Activated CD4-positive, alpha-beta T cell treated with anti-CD3 and anti-CD28 coated beads for 36 hours (primary cell): ENCODE results near the gene ARL2BP. TPM values are rescaled to one million over a fixed set of nuclear protein-coding genes. Genes with fewer than 3 reads are reported as not detected.

ENCODE experiments used
- ATAC-seq: fragments of 200-7000 bp; cut with Tn5 transposase; one replicate; pipeline ENCODE4 v1.10.0; 2021; ENCODE audit warnings: mild to moderate bottlenecking, moderate library complexity
- CTCF ChIA-PET: fragments of 350-600 bp; sonication (Branson Sonifier 250); formaldehyde crosslinking; loops from one replicate; lab custom pipeline; 2021; ENCODE audit warnings: antibody characterized with exemption; lab: Charles Lee
- POLR2A ChIA-PET: fragments of 350-600 bp; sonication (Branson Sonifier 250); formaldehyde crosslinking; loops from one replicate; lab custom pipeline; 2021; ENCODE audit warnings: antibody characterized with exemption, inconsistent platforms; lab: Charles Lee
- DNase-seq: peaks from one replicate; pipeline ENCODE4 v3.0.0-alpha.2; 2020
- H3K27ac Mint-ChIP-seq: one replicate; pipeline ENCODE4 v1.8.0; 2021; ENCODE audit warnings: mixed read lengths
- H3K27me3 Mint-ChIP-seq: one replicate; pipeline ENCODE4 v1.8.0; 2021; ENCODE audit warnings: mixed read lengths
- H3K36me3 Mint-ChIP-seq: one replicate; pipeline ENCODE4 v1.8.0; 2021; ENCODE audit warnings: low read depth, mixed read lengths
- H3K4me1 Mint-ChIP-seq: one replicate; pipeline ENCODE4 v1.8.0; 2021; ENCODE audit warnings: mixed read lengths
- H3K4me3 Mint-ChIP-seq: one replicate; pipeline ENCODE4 v1.8.0; 2021; ENCODE audit warnings: mild to moderate bottlenecking, moderate library complexity, mixed read lengths
- H3K9me3 Mint-ChIP-seq: one replicate; pipeline ENCODE4 v1.8.0; 2021; ENCODE audit warnings: low read depth, mixed read lengths
- intact Hi-C, 2 experiments: fragments of 100-400 bp; cut with DNase I in 1 of 2; cut with micrococcal nuclease in 1 of 2; formaldehyde crosslinking; loops; one replicate each; pipeline versions ENCODE4 v1.14.2 to v1.15.1; 2022 to 2024; cut with DNase I, micrococcal nuclease
- total RNA-seq, 2 experiments: library from RNA; stranded (reverse); gene quantifications; one replicate each; pipeline ENCODE4 v1.2.3, GENCODE V29; 2021

ARL2BP gene
- total RNA-seq, 2 experiments from 2014 or later, result 9.9 to 11.1 TPM

- no peaks in the 10 kb centered on the region for H3K27me3 Mint-ChIP-seq
- ChIA-PET POLR2A (interaction anchor here (0.5 to 1.2 kb wide), 3 partner anchors 10 to 297 kb away, joined by 3 to 4 read pairs (median 3); partner anchors contain the start of gene ARL2BP), CTCF (interaction anchor here (0.8 to 1.7 kb wide), 9 partner anchors 8 to 271 kb away, joined by 3 to 6 read pairs (median 4); partner anchors contain the start of gene ARL2BP)
- peaks cover 39% of the 10 kb centered on the region for H3K36me3 Mint-ChIP-seq
- H3K4me1 Mint-ChIP-seq, result peaks cover 12% of the 10 kb centered on the region
- no peak overlapping the region for H3K4me3 Mint-ChIP-seq
- intact Hi-C loops, result no loop called here
- DNase-seq, result no peak
- H3K27ac Mint-ChIP-seq, result peak overlapping the region; percentile 78
- no peak for ATAC-seq
- H3K9me3 Mint-ChIP-seq, result no peaks in the 10 kb centered on the region
Measured at GRCh38 chr16:57236022-57236350, 9.1 kb upstream of the ARL2BP start.

DNA sequence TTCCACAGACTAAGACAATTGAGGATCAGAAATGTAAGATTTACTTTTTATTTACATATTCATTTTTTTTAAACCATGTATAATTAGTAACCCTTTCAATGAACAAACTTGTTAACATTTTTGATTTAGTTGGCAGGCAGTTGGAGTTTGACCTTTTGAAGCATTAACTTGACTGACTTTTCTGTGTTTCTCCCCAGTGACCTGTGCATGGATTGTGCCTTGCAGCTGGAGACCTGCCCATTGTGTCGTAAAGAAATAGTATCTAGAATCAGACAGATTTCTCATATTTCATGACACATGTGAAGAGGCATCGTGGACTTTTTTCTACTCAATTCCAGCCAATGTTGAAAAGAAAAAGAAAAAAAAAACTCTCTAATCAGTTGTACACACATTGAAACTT lies 6.4 kb upstream of the ARL2BP start:
- ChIA-PET POLR2A (no interaction called here), CTCF (interaction anchor here (0.6 to 0.7 kb wide), 3 partner anchors 13 to 647 kb away, joined by 3 to 4 read pairs (median 3); no protein-coding TSS in a partner anchor)
- no peaks in the 10 kb centered on the region for H3K27me3 Mint-ChIP-seq
- H3K4me3 Mint-ChIP-seq, result no peak overlapping the region
- H3K36me3 Mint-ChIP-seq, result peaks cover 32% of the 10 kb centered on the region
- ATAC-seq, result no peak
- peaks cover 12% of the 10 kb centered on the region for H3K4me1 Mint-ChIP-seq
- no peak for DNase-seq
- peak overlapping the region; percentile 6 for H3K27ac Mint-ChIP-seq
- H3K9me3 Mint-ChIP-seq, result no peaks in the 10 kb centered on the region
- intact Hi-C loops, result no loop called here

DNA sequence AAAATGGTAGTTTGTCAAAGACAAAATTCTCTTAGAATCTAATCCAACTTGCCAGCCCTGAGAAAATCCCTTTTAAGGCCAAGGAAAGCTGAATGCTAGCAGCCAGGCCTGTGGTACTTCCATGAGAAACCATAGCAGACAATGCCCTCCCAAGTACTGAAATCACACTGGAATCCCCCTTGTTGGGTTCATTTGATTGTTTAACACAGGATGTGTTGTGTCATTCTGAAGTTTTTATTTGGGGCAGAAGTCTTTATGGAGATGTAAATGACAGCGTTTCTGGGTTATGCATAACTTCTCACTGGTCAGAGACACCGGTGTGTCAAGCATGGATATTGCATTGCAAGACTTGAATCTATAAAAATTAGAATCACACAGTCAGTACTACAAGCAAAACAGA lies 6.0 kb upstream of the ARL2BP start:
- Mint-ChIP-seq H3K27ac (peak overlapping the region; percentile 6), H3K36me3 (peaks cover 28% of the 10 kb centered on the region), H3K4me3 (no peak overlapping the region), H3K27me3 (no peaks in the 10 kb centered on the region), H3K4me1 (peaks cover 15% of the 10 kb centered on the region), H3K9me3 (no peaks in the 10 kb centered on the region)
- ATAC-seq (peak; percentile 12), DNase-seq (no peak)
- ChIA-PET POLR2A (no interaction called here), CTCF (interaction anchor here (0.7 kb wide), 2 partner anchors 12 to 648 kb away, joined by 3 to 4 read pairs; no protein-coding TSS in a partner anchor)
- intact Hi-C loops, result no loop called here

DNA sequence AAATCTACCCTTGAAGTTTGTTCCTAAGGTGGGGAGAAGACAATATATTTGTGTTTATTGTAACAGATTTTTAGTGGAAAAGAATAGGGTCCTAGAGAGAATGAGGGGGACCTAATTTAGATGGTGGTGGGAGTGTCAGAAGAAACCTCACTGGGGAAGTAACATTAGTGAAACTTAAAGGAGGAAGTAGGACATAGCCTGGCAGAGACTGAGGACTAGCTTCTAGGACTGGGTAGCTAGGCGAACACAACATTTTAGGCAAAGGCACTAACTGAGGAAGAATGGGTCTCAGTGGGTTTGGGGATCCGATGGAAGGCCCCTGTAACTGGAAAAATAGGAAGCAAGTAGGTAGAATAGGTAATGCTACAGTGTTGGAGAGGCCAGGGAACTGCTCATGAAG lies 4.2 kb upstream of the ARL2BP start:
- CTCF ChIA-PET, result interaction anchor here (0.7 to 1.5 kb wide), 3 partner anchors 48 to 97 kb away, joined by 3 to 4 read pairs (median 3); no protein-coding TSS in a partner anchor
- peaks cover 17% of the 10 kb centered on the region for H3K36me3 Mint-ChIP-seq
- DNase-seq (no peak), ATAC-seq (no peak)
- H3K9me3 Mint-ChIP-seq, result no peaks in the 10 kb centered on the region
- H3K4me1 Mint-ChIP-seq, result peaks cover 19% of the 10 kb centered on the region
- intact Hi-C loops, result no loop called here
- H3K27ac Mint-ChIP-seq, result no peak overlapping the region
- POLR2A ChIA-PET, result no interaction called here
- no peak overlapping the region for H3K4me3 Mint-ChIP-seq
- no peaks in the 10 kb centered on the region for H3K27me3 Mint-ChIP-seq

DNA sequence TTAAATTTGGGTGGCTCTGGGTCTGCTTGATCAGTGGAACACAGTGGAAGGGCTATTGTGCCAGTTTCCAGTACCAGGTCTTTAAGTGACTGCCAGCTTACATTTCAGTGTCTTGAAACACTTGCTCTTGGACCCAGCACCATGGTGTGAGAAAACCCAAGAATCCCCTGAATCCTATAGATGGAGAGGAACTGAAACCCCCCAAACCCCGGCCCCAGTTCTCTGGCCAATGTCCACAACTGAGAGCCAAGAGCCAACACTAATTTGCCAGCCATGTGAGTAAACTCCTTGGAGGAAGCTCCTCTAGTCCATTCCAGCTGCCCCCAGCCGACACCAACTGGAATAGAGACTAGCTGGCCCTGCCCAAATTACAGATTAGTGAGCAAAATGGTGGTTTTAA lies 2.4 kb upstream of the ARL2BP start:
- H3K27ac Mint-ChIP-seq, result no peak overlapping the region
- no peaks in the 10 kb centered on the region for H3K27me3 Mint-ChIP-seq
- intact Hi-C loops, result no loop called here
- POLR2A ChIA-PET, result no interaction called here
- DNase-seq, result no peak
- peaks cover 22% of the 10 kb centered on the region for H3K4me1 Mint-ChIP-seq
- H3K4me3 Mint-ChIP-seq, result no peak overlapping the region
- no peak for ATAC-seq
- CTCF ChIA-PET, result interaction anchor here (0.6 kb wide), 1 partner anchor 791 kb away, joined by 3 read pairs; the partner anchor contains the start of genes NUDT21 and OGFOD1
- H3K36me3 Mint-ChIP-seq, result peaks cover 11% of the 10 kb centered on the region
- no peaks in the 10 kb centered on the region for H3K9me3 Mint-ChIP-seq

GRCh38 chr16:57244463-57244766 lies 644 bp upstream of the ARL2BP start:
- no peaks in the 10 kb centered on the region for H3K9me3 Mint-ChIP-seq
- ATAC-seq, result peak; percentile 69
- intact Hi-C loops, result loop anchor here (1.0 to 2.0 kb wide), 4 partner anchors 56 to 884 kb away; partner anchors contain the start of genes CFAP20 (in 1 of the 2), PSME3IP1 (in 1 of the 2) and RSPRY1 (in 1 of the 2)
- H3K27ac Mint-ChIP-seq, result peak overlapping the region; percentile 92
- no peaks in the 10 kb centered on the region for H3K27me3 Mint-ChIP-seq
- H3K4me3 Mint-ChIP-seq, result peak overlapping the region; percentile 86
- H3K36me3 Mint-ChIP-seq, result peaks cover 5% of the 10 kb centered on the region
- peaks cover 19% of the 10 kb centered on the region for H3K4me1 Mint-ChIP-seq
- DNase-seq, result no peak
- CTCF ChIA-PET, result interaction anchor here (1.4 kb wide), 1 partner anchor 8 kb away, joined by 4 read pairs; no protein-coding TSS in a partner anchor
- POLR2A ChIA-PET, result no interaction called here

GRCh38 chr16:57245472-57246113 lies 534 bp downstream of the ARL2BP start:
- no peaks in the 10 kb centered on the region for H3K27me3 Mint-ChIP-seq
- H3K27ac Mint-ChIP-seq, result no peak overlapping the region
- peak; percentile 53 for DNase-seq
- intact Hi-C loops, result loop anchor here (1.0 to 2.0 kb wide), 6 partner anchors 55 to 883 kb away; partner anchors contain the start of genes PSME3IP1 (in 2 of the 2), RSPRY1 (in 2 of the 2), CFAP20 (in 1 of the 2) and CIAPIN1 (in 1 of the 2)
- peaks cover 19% of the 10 kb centered on the region for H3K4me1 Mint-ChIP-seq
- peak; percentile 7 for ATAC-seq
- no peaks in the 10 kb centered on the region for H3K9me3 Mint-ChIP-seq
- CTCF ChIA-PET, result interaction anchor here (0.6 to 2.2 kb wide), 6 partner anchors 10 to 461 kb away, joined by 3 to 9 read pairs (median 6); no protein-coding TSS in a partner anchor
- POLR2A ChIA-PET, result interaction anchor here (0.6 to 0.9 kb wide), 3 partner anchors 10 to 275 kb away, joined by 3 to 8 read pairs (median 3); partner anchors contain the start of genes PSME3IP1 and RSPRY1
- peaks cover 15% of the 10 kb centered on the region for H3K36me3 Mint-ChIP-seq
- peak overlapping the region; percentile 86 for H3K4me3 Mint-ChIP-seq

- no peaks in the 10 kb centered on the region for H3K27me3 Mint-ChIP-seq
- DNase-seq (no peak), ATAC-seq (no peak)
- H3K27ac Mint-ChIP-seq, result no peak overlapping the region
- POLR2A ChIA-PET, result no interaction called here
- H3K9me3 Mint-ChIP-seq, result no peaks in the 10 kb centered on the region
- H3K4me3 Mint-ChIP-seq, result no peak overlapping the region
- CTCF ChIA-PET, result interaction anchor here (0.6 to 1.4 kb wide), 4 partner anchors 12 to 400 kb away, joined by 4 to 5 read pairs (median 4); no protein-coding TSS in a partner anchor
- intact Hi-C loops, result no loop called here
- H3K4me1 Mint-ChIP-seq, result peaks cover 2% of the 10 kb centered on the region
- H3K36me3 Mint-ChIP-seq, result peaks cover 32% of the 10 kb centered on the region
Measured at GRCh38 chr16:57251352-57251751, 6.3 kb downstream of the ARL2BP start.

- Mint-ChIP-seq H3K36me3 (peaks cover 32% of the 10 kb centered on the region), H3K27me3 (no peaks in the 10 kb centered on the region), H3K4me3 (no peak overlapping the region), H3K4me1 (no peaks in the 10 kb centered on the region), H3K9me3 (no peaks in the 10 kb centered on the region), H3K27ac (no peak overlapping the region)
- ChIA-PET POLR2A (no interaction called here), CTCF (interaction anchor here (1.3 to 1.4 kb wide), 2 partner anchors 16 to 165 kb away, joined by 5 read pairs; no protein-coding TSS in a partner anchor)
- intact Hi-C loops, result no loop called here
- DNase-seq (no peak), ATAC-seq (no peak)
Measured at GRCh38 chr16:57252148-57252721, 7.2 kb downstream of the ARL2BP start.

DNA sequence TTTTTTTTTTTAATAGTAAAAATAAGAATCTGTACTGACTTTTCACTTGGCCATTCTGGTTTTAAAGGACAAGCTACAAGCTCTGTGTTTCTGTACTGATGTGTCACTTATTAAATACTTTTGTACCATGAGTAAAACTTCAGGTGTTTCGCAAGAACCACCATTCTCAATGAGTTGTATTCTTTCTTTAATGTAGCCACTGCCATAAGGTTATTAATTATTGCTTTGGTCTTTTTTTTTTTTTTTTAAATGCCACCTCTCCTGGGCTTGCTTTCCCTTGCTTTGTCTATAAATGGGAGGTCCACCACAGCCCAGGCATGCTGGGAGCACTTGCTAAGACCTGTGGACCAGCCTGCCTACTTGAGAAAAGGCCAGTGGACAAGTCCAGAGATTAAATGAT lies 8.4 kb downstream of the ARL2BP start:
- intact Hi-C loops, result no loop called here
- DNase-seq (no peak), ATAC-seq (no peak)
- Mint-ChIP-seq H3K36me3 (peaks cover 30% of the 10 kb centered on the region), H3K27me3 (no peaks in the 10 kb centered on the region), H3K9me3 (no peaks in the 10 kb centered on the region), H3K4me1 (no peaks in the 10 kb centered on the region), H3K4me3 (no peak overlapping the region), H3K27ac (no peak overlapping the region)
- ChIA-PET POLR2A (no interaction called here), CTCF (no interaction called here)

DNA sequence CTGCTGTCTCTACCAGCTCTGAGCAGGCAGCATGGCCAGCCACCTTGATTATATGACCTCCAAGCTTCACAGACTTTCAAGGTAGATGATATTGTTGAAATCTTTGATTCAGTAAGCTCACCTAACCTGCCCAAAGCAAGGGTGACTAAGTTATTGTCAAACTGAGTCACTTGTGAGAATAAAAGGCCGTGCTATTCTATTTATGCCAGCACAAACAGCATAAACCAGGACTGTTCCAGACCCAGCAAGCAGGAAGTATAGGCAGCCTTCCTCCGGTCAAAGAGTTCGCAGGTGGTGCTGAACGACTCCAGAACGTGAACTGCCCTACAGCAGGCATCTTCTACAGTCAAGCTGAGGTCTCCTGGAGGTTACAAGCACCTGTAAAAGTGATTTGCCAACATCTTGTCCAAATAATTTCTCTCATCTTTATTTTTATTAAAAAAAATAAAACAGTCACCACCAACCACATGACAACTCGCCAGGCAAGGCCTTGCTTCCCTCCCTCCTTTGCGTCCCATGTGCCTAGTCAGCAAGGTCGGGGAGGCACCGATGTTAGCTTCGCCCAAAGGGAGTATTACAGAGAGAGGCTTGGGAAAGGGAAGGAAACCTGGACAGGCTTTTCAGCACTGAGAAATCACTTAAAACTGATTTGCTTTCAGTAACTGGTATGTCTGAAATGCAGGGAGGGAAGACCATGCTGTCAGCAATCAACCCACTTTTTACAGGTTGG lies 10.8 kb downstream of the ARL2BP start:
- intact Hi-C loops, result no loop called here
- CTCF ChIA-PET, result interaction anchor here (0.8 to 1.0 kb wide), 2 partner anchors 10 to 161 kb away, joined by 3 to 4 read pairs; no protein-coding TSS in a partner anchor

More for the DNA sequence above, 10.8 kb downstream of the ARL2BP start:
- H3K27ac Mint-ChIP-seq, result no peak overlapping the region
- no peak overlapping the region for H3K4me3 Mint-ChIP-seq
- POLR2A ChIA-PET, result interaction anchor here (0.6 kb wide), 1 partner anchor 122 kb away, joined by 3 read pairs; no protein-coding TSS in a partner anchor
- peaks cover 14% of the 10 kb centered on the region for H3K4me1 Mint-ChIP-seq
- no peaks in the 10 kb centered on the region for H3K27me3 Mint-ChIP-seq
- H3K36me3 Mint-ChIP-seq, result peaks cover 16% of the 10 kb centered on the region
- H3K9me3 Mint-ChIP-seq, result no peaks in the 10 kb centered on the region
- DNase-seq (no peak), ATAC-seq (no peak)
